IMR-90 (cell line): ENCODE measurements around the gene ZSCAN16.

Experiments
- BHLHE40 ChIP-seq: fragments of 150-350 bp; IDR thresholded peaks from 2 replicates; pipeline ENCODE4 v1.6.1; 2016; ENCODE audit warnings: mild to moderate bottlenecking, low read depth, low read length
- CEBPB ChIP-seq: IDR thresholded peaks from 2 replicates; pipeline ENCODE4 v1.6.1; 2012; ENCODE audit warnings: low read depth, low read length, improper control_type of control experiment
- CTCF ChIP-seq: conservative IDR thresholded peaks from 2 replicates; pipeline ENCODE4 v1.5.1; 2012; ENCODE audit warnings: mild to moderate bottlenecking, low read depth, low read length, improper control_type of control experiment
- FOS ChIP-seq: fragments of 150-350 bp; IDR thresholded peaks from 2 replicates; pipeline ENCODE4 v1.6.1; 2016; ENCODE audit warnings: low read depth, low read length
- MAZ ChIP-seq: IDR thresholded peaks from 2 replicates; pipeline ENCODE4 v1.6.1; 2012; ENCODE audit warnings: low read depth, mild to moderate bottlenecking, low read length, improper control_type of control experiment, moderate library complexity, borderline replicate concordance
- POLR2A ChIP-seq: IDR thresholded peaks from 2 replicates; pipeline ENCODE4 v1.6.1; 2012; ENCODE audit warnings: mild to moderate bottlenecking, low read depth, low read length
- RAD21 ChIP-seq: IDR thresholded peaks from 2 replicates; pipeline ENCODE4 v1.6.1; 2012; ENCODE audit warnings: low read length, improper control_type of control experiment
- RCOR1 ChIP-seq: IDR thresholded peaks from 2 replicates; pipeline ENCODE4 v1.6.1; 2012; ENCODE audit warnings: mild to moderate bottlenecking, low read length, improper control_type of control experiment; ENCODE audit not compliant: insufficient replicate concordance
- RFX5 ChIP-seq: IDR thresholded peaks from 2 replicates; pipeline ENCODE4 v1.8.0; 2012; ENCODE audit warnings: low read depth, mild to moderate bottlenecking, low read length, moderate library complexity
- SMC3 ChIP-seq: fragments of 150-350 bp; IDR thresholded peaks from 2 replicates; pipeline ENCODE4 v1.6.1; 2016; ENCODE audit warnings: low read depth, mild to moderate bottlenecking, antibody characterized with exemption, low read length, moderate library complexity
- USF2 ChIP-seq: fragments of 150-350 bp; IDR thresholded peaks from 2 replicates; pipeline ENCODE4 v1.6.1; 2017; ENCODE audit warnings: mild to moderate bottlenecking, antibody characterized with exemption, low read length, low read depth

- no peak for TF ChIP-seq RCOR1
- TF ChIP-seq CTCF, result no peak
- TF ChIP-seq CEBPB, result no peak
- TF ChIP-seq POLR2A, result no peak
- TF ChIP-seq RAD21, result no peak
- TF ChIP-seq BHLHE40, result no peak
- no peak for TF ChIP-seq SMC3
- TF ChIP-seq USF2, result no peak
- TF ChIP-seq FOS, result no peak
- TF ChIP-seq RFX5, result no peak
- TF ChIP-seq MAZ, result no peak
Measured at GRCh38 chr6:28137505-28137981, 13.1 kb downstream of the ZSCAN16 start.
